Tibial nerve (tissue), 3 donors: ENCODE results near the gene PRKCB.

Source experiments
- CTCF ChIP-seq, 5 experiments: fragments of 200-600 bp in 3 of 5; fragments of 450-650 bp in 2 of 5; sonication (generic) in 3 of 5; IDR thresholded peaks; one replicate each; pipeline ENCODE4 v1.5.1; 2016 to 2019; ENCODE audit warnings: antibody characterized with exemption in 5 of 5, mild to moderate bottlenecking in 3 of 5, moderate library complexity in 2 of 5
- POLR2A ChIP-seq, 2 donors: fragments of 450-650 bp; IDR thresholded peaks; one replicate each; pipeline ENCODE4 v1.6.1; 2017; ENCODE audit warnings: antibody characterized with exemption in 2 of 2, mild to moderate bottlenecking in 2 of 2, moderate library complexity in 2 of 2

GRCh38 chr16:24036038-24036543 is 200.3 kb downstream of the PRKCB start:
- TF ChIP-seq POLR2A (IDR thresholded peaks at IDR 0.05) (no peak), CTCF (IDR thresholded peaks at IDR 0.05) (no peak)
